Stimulated activated CD4-positive, alpha-beta T cell treated with anti-CD3 and anti-CD28 coated beads, Interleukin-15, amount 100 ng/mL, for 48 hours (primary cell): Measurements from ENCODE around the gene MB.

ENCODE experiments used
- DNase-seq, 2 donors: peaks; one replicate each; pipeline ENCODE4 v3.0.0-alpha.2; 2020; ENCODE audit warnings: low read depth in 2 of 2

The MB gene

DNA sequence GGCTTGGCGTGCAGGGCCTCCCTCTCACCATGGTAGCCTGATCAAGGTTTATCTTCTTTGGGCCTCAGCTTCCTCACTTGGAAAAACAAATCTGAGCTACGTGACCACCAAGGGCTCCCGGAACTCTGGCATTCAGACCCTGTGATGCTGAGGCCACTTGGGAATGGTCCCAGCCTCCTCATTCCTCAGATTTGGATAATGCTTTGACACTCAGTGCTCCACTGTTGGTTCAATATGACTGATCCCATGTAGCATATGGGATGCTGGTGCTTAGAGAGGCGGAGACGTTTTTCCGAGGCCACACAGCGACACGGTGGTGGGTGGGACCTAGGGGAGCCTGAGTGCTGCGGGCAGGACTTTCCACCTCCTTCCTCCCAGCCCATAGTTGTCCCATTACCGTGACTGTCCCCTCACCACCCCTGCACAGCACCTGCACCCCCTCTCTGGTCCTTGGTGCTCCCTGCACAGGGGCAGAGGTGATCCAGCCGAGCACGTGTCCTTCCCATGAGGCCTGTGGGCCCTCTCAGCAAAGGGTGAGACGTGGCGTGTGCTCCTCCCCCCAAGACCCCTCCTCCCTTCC lies 23.1 kb downstream of the MB start:
- DNase-seq, result no peak

DNA sequence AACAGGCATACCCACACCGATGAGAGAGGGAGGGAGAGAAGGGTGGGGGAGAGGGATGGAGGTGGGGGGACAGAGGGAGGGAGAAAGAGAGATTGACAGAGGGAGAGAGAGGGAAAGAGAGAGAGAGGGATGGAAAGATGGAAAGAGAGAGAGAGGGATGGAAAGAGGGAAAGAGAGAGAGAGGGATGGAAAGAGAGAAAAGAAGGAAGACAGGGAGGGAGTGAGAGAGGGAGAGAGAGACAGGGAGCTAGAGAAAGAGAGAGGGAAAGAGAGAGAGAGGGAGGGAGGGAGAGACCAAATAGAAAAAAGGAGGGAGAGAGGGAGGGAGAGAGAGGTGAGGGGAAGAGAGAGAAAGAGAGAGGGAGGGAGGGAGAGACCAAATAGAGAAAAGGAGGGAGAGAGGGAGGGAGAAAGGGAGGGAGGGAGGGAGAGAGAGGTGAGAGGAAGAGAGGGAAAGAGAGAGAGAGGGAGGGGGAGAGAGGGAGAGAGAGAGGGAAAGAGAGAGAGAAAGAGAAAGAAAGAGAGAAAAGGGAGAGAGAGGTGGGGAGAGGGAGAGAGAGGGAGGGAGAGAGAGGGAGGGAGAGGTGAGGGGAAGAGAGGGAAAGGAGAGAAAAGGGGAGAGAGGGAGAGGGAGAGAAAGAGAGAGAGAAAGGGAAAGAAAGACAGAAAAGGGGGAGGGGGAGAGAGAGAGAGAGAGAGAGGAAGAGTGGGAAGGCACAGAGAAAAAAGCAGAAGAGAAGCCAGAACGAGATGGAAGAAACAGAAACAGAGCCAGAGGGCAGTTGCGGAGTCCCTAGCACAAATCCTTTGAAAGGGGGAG lies 23.8 kb downstream of the MB start:
- DNase-seq, result no peak

DNA sequence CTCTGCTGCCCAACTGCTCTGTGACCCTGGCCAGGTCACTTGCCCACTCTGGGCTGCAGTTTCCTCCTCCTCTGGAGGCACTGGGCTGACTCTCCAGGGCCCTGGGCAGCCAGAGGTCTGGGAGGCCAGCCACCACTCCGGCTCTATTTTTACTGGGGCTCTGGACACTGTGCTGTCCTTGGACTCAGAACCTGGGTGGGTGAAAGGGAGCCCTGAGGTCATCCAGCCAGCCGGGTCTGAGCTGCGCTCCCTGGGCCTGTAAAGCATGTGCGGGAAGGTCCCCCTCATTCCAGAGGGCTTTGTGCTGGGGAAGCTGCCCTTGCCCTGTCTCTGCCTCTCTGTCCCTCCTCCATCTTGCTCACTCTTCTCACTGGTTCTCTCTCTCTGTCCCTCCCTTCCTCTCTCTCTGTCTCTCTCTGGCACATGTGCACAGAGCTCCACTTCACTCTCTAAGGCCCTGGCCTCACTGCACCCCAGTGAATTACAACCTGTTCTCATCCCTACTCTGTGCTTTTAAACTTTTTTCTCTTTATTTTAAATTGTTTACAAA lies 24.6 kb downstream of the MB start:
- DNase-seq, result no peak

DNA sequence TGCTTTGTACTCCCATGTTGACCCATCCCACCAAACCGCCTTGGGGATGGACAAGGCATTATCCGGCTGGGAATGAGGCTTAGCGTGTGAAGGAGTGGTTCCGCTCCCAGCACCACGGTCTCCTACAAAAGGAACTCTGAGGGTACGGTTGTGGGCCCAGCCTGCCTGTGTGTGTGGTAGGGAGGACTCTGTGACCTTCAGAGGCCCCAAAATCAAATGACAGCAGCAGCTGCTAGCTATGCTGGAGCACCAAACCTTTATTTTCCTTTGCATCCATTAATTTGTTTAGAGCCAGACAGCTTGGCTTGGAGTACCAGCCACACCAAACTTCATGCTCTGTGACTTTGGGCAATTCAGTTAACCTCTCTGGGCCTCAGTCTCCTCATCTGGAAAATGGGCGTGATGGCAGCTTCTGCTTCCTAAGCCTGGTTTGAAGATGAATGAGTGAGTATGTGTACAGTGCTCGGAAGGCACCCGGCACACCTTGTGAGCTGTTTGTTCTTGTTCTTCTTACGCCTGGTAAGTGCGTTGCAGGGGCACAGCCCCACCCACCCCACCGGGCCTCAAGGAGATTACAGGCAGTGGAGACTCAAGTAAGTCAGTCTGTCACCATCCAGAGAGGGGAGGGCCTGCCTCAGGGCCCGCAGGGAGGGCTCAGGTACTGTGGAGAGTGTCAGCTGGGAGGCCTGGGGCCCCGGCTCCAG lies 25.3 kb downstream of the MB start:
- no peak for DNase-seq

DNA sequence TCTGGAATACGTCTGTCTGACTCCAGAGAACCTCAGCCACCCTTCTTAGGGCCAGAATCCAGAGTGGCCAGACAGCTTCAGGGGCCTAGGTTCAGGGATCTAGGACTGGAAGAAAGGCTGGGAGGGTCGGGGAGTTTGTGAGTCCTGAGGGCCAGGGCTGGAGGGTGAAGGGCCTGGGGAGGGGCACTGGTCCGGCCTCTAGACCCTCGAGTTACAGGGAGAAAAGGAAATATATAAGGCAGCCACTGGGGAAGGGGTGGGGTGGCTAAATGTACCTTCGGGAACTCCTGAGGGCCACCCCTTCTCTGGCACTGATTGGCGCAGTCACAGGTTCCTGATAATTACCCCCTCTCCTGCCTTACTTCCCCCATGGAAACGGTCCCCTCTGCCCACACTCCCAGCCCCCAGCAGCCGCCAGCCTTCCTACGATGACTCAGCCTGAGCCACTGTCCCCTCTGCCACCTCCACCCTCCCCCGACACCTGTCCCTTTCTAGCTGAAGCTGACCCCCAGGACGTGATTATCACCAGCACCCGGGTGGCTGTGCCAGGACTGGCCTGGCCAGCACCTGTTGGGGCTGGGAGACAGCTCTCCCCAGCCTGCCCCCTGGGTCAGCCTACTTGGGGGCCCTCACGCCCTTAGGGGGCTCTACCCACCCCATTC lies 26.4 kb downstream of the MB start:
- no peak for DNase-seq

DNA sequence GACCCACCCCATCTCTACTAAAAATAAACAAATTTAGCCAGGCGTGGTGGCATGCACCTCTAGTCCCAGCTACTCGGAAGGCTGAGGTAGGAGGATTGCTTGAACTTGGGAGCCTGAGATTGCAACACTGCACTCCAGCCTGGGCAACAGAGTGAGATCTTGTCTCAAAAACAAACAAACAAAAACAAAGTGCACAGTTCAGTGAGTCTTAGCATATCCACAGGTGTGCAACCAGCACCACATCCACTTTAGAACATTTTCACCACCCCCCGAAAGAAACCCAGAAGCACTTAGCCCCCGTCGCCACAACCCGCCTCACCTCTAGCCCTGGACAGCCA lies 27.4 kb downstream of the MB start:
- DNase-seq, result no peak

DNA sequence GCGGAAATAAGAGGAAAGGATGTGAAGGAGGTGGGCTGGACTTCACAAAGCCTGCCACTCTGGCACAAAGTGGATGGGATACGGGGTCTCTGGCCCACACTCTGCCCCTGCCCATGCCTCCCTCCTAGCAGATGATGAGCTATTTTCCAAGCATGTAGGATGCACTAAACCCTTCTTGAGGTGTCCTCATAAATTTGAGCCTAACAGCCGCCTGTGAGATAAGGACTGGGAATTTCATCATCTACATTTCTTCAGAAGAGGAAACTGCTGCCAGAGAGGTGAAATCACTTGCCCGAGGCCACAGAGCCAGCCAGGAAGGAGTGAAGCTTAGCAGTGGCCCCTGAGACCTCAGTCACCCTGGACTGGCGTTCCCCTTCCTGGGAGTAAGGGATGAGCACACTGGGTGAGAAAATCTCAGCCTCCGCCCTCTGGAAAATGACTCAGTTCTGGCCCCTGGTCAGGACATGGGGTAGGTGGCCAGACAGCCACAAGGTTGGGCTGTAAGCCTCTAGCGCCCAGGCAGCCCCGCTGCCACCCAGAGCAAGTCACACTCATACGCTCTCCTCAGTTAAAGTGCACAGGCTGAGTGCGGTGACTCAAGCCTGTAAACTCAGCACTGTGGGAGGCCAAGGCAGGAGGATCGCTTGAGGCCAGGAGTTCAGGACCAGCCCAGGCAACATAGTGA lies 27.9 kb downstream of the MB start:
- no peak for DNase-seq

DNA sequence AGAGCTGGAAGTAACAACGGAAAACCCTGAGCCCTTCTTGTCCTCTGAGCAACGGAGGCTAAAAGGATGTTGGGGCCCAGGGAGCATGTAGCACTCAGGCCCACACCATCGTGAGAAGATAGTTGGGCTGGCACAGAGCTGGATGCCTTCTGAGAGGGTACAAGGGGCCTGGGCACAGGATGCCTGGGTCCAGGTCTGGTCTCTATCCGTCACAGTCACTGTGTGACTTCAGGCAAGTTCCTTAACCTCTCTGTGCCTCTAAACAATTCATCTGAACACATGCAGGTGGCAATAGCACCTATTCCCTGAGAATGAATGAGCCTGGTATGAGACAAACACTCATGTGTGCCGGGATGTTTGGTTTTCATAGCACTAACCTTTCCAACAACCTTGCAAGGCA lies 29.2 kb downstream of the MB start:
- DNase-seq, result no peak

DNA sequence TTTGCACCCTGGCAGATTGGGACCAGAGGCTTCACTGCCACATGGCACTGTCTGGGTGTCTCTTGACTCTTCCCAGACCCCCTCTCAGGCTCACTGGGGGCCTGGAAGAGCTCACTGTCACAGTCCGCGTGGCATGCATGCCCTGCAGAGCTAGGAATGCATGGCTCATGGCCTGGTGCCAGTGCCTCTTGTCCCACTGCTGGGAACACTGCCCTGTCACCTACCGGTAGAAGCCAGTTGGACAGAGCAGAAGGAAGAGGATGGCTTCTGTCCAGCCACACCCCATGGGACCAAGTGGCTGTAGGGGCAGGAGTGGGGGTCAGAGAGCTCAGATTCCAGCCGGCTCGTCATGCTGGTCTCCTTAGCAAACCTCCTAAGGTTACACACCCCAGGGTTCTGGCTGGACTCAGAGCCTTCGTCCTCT lies 29.7 kb downstream of the MB start:
- DNase-seq, result no peak

DNA sequence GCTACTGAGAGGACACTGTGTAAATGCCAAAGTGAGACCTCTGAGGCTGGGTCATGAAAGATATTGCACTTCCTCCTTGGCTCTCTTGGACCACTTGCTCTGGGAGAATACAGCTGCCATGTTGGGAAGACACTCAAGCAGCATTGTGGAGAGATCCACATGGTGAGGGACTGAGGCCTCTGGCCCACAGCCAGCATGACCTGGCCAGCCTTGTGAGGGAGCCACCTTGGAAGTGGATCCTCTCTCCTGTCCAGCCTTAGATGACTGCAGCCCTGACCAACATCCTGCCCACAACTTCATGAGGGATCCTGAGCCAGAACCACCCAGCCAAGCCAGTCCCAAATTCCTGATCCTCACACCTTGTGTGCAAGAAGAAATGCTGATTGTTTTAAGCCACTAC lies 30.4 kb downstream of the MB start:
- no peak for DNase-seq

DNA sequence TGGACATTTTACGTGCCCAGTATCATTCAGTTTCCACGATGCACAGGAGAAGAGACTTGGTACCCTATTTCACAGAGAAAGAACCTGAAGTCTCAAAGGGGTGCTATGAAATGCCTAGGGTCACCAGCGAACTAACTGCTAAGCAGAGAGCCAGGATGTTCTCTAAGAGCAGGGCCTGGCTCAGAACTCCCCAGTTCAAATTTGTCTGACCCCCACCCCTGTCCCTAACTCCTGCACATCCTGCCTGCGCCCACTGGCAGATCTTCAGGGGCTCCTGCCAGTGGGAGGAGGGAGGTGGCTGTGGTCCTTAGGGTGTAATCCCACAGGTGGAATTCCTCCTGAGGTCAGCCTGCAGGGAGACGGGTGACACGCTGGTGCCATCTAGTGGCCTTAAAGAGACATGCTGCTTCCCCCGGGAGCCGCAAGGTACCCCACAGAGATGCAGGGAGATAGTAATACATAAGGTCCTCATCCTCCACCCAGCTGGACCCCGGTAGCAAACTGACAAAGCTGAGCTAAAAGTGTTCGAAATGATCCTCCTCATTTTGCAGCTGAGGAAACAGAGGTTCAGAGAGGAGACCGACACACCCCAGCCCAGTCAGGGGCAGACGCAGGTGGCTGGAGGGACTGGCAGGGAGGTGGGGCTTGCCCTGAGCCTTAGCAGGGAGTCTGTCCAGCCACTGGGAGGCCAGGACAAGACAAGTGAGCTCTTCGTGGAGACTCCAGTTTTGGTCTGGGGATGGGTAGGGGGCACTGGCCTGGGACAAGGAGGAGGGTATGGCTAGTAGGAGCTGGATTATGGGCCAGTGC lies 34.1 kb downstream of the MB start:
- peak; percentile 14 to 31 for DNase-seq

DNA sequence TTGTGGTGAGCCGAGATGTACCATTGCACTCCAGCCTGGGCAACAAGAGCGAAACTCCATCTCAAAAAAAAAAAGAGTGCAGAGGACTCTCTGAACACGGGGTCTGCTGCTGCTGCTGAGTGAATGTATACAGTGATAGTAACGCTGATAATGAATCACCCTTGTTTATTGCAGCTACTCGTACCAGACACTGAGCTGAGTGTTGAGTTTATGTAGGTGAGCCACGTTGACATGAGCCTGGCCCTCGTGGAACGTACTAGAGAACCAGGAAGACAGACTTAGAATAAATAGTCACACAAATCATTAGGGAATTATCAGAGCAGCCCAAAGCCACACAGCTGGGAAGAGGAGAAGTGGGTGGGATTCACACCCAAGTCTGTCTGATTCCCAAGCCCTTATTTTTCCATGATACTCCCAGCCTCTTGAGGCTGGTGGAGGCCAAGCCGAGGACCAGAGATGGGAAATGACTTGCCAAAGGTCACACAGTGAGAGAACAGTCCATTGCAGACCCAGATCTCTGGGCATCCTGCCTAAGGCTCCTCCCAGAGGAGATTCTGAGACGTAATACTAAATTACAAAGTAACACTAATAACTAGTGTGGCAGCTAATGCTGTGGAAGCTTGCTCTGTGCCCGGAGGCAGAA lies 34.8 kb downstream of the MB start:
- DNase-seq, result no peak

DNA sequence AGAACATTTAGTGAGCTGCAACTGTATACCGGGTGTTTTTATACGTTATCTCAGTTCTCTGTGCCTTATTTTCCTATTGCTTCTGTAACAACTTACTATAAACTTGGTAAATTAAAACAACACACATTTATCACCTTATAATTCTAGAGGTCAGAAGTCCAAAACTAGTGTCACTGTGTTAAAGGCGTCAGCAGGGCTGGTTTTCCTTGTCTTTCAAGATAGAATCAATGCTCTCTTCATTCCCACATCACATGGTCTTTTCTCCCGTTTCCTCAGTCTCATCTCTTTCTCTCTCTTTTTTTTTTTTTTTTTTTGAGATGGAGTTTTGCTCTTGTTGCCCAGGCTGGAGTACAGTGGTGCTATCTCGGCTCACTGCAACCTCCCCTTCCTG lies 36.1 kb downstream of the MB start:
- no peak for DNase-seq

DNA sequence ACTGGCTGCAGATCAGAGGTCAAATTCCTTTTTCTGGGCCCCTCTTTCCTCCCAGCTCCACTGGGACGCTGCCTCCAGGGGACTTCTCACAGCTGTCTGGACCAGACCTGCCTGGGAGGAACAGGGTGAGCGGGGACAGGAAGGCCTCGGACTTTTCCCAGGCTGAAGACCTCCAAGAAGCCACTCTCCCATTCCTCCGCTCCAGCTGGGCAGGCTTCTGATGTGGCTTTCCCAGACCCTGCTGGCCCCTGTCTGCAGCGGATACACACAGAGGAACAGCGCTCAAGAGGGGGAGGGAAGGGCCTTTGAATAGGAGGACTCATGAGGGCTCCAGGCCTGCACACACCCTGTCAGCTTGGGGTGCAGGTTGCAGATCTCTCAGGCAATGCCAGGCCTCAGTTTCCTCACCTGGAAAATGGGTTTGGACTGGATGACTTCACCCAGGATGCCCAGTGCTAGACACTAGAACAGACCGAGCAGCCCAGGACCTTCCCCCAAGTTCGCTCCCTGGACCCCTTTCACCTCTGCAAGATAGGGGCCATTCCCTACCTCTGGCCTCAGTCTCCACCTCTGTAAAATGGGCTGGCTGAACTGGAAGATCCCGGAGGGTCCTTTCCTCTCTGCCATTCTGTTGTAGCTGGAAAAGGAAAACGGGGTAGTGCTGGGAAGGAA lies 36.6 kb downstream of the MB start:
- DNase-seq, result no peak

DNA sequence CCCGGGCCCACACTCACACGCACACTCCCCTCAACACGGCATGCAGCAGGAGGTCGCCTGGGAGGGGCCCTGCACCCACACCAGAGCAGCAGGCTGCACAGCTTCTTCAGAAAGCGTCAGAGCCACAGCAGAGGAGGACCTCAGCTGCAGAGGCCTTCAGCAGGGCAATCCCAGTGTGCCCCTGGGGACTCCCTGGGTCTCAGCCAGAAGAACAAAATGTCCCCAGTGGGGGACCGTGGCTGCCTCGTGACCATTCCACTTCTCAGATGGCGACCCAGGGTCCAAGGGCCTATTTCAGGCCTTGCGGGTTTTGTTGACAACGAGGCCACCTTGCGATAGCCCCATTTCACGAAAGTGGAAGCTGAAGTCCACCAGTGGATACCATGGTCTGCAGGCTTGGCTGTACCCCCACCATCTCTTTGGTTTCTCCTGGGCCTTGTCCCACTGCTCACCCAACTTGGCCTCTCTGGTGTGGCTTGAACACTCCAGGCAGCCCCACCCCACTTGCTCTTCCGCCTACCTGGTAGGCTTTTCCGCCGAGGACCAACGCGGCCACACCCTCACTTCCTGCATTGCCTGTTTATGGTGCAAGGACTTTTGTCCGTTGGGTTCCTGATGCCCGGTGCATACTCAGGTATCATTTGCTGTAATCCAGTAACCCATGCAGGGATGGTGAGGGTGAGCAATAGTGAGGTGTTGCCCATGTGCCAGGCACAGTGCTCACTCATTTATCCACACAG lies 38.1 kb downstream of the MB start:
- no peak for DNase-seq

DNA sequence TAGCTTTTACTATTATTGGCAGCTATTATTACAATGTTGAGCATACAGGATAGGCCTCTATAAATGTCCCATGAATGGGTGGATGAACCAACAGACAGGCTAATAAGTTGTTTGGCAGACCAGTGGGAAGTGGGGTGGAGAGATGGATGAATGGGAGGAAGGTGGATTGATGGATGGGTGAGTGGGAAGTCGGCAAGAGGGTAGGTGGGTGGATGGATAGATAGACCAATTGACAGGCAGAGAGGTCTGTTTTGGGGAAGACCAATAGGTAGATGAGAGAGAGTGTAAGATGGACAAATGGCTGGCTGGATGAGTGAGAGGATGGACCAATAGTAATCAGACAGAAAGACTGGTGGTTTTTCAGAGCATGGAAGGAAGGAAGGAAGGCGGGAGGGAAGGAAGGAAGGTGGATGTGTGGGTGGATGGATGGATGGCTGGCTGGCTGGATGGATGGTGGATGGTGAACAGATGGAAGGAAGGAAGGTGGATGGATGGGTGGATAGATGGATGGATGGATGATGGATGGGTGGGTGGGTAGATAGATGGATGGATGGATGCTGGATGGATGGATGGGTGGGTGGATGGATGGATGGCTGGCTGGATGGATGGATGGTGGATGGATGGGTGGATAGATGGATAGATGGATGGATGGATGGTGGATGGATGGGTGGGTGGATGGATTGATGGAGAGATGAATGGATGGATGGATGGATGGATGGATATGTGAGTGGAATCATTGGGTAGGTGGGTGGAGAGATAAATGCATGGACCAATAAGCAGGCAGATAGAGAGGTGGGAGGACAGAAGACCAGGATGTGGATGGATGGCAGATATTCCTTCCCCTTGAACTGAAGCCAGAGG lies 39.1 kb downstream of the MB start:
- no peak for DNase-seq

DNA sequence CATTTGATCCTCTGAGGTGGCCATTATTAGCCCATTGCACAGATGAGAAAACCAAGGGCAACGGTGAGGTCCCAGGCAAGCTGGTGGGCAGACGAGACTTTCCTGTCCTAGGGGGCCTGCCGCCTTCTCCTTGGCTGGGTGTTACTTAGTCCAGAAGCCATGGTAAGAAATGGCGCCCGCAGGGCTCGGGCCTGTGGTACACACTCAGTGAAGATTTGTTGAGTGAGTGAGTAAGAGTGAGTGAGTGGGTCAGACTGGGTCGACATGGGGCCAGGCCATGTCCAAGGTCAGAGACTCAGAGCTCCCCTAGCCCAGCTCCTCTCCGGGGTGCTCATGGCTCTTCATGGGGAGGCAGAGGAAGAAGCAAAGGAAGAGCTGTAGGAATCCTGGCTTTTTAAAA lies 40.5 kb downstream of the MB start:
- DNase-seq, result no peak

DNA sequence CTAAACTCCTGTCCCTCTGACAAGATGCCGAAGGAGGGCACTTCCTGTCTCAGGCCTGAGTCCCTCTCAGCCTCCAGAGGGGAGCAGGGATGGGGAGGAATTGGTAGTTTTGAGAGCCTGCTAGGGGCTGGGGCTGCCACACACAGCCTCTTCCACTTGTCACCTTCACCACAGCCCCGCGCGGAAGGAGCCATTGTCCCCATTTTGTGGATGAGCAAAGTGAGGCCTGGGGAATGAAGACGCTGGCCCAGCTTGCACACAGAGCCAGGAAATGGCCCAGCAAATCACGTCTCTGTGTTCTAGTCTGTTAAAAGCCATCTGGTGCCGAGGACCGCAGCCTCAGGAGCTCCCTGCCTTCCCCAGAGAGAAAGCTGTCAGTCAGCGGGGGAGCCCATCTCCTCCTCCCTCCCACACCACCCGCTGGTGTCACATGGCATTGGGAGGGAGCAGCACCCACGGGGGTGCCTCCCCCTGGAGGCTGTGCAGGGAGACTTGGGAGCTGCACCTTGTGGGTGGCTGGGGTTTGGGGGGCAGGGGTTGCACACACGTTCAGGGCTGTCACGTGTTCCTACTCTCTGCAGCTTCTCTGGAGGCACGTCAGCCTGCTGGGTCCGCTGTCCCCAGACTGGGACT lies 41.9 kb downstream of the MB start:
- no peak for DNase-seq
